OCI-LY3 (cell line): ENCODE measurements around the gene SLC13A3.

Experiments
- EZH2phosphoT487 ChIP-seq: fragments of 200-600 bp; shearing (Covaris generic); IDR thresholded peaks from 2 replicates; pipeline ENCODE4 v1.6.1; 2018; ENCODE audit warnings: antibody characterized with exemption, mixed run types, low read depth
- TF ChIP-seq, protein P1 (sequence below): fragments of 200-600, 300-600 bp; sonication (generic); IDR thresholded peaks from 2 replicates; pipeline ENCODE4 v1.5.1; 2014; ENCODE audit warnings: antibody characterized with exemption, low read length, low read depth

DNA sequence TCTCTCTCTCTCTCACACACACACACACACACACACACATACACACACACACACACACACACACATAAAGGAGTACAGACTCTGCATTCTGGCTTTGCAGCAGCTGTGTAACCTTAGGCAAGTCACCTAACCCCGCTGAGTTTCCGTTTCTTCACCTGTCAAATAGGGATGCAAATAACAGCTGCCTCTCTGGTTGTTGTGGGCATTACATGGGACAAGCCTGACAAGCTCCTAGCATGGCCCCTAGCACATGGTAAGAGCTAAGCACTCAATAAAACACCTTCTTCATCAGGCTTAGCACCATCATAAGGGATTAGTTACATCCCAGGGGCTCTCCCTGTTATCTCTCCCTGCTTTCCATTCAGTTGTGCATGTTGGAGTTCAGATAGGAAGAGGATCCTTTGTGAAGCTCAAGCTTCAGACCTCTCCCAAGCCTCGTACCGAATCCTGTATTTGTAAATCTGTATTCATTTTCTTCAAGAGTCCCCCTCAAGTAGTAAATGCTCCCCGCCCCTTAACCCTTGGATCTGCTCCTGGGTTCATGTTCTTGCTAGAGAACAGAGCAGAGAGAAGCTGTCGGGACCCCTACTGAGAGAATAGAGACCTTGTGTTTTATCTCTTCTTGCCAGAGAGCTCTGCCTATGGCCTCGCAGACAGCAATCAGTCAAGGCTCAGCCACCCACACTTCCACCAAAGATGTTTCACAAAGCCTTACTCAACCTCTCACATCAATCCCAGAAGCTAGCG is 2.2 kb downstream of the SLC13A3 start:
- TF ChIP-seq, protein P1, sequence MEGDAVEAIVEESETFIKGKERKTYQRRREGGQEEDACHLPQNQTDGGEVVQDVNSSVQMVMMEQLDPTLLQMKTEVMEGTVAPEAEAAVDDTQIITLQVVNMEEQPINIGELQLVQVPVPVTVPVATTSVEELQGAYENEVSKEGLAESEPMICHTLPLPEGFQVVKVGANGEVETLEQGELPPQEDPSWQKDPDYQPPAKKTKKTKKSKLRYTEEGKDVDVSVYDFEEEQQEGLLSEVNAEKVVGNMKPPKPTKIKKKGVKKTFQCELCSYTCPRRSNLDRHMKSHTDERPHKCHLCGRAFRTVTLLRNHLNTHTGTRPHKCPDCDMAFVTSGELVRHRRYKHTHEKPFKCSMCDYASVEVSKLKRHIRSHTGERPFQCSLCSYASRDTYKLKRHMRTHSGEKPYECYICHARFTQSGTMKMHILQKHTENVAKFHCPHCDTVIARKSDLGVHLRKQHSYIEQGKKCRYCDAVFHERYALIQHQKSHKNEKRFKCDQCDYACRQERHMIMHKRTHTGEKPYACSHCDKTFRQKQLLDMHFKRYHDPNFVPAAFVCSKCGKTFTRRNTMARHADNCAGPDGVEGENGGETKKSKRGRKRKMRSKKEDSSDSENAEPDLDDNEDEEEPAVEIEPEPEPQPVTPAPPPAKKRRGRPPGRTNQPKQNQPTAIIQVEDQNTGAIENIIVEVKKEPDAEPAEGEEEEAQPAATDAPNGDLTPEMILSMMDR, result no peak
- TF ChIP-seq EZH2phosphoT487, result no peak
